GM10248 (cell line): Measurements from ENCODE around the gene DVL1.

Source experiments
- CTCF ChIA-PET: fragments of 300-600 bp; sonication (Branson Sonifier 250); formaldehyde crosslinking; extraction: SDS; loops from one replicate; lab custom pipeline; 2021; ENCODE audit warnings: antibody characterized with exemption; lab: Yijun Ruan, JAX
- POLR2A ChIA-PET: fragments of 350-650 bp; sonication (Branson Sonifier 250); formaldehyde crosslinking; extraction: SDS; loops from one replicate; lab custom pipeline; 2020; ENCODE audit warnings: antibody characterized with exemption; lab: Yijun Ruan, JAX
- DNase-seq: peaks from one replicate; pipeline ENCODE4 v3.0.0; 2012; ENCODE audit errors: extremely low spot score
- TF ChIP-seq, protein P1 (sequence below): IDR thresholded peaks from 2 replicates; pipeline ENCODE4 v1.5.1; 2012; ENCODE audit warnings: mild to moderate bottlenecking, low read depth; ENCODE audit errors: extremely low read depth, missing control alignments, control extremely low read depth

The DVL1 gene

DNA sequence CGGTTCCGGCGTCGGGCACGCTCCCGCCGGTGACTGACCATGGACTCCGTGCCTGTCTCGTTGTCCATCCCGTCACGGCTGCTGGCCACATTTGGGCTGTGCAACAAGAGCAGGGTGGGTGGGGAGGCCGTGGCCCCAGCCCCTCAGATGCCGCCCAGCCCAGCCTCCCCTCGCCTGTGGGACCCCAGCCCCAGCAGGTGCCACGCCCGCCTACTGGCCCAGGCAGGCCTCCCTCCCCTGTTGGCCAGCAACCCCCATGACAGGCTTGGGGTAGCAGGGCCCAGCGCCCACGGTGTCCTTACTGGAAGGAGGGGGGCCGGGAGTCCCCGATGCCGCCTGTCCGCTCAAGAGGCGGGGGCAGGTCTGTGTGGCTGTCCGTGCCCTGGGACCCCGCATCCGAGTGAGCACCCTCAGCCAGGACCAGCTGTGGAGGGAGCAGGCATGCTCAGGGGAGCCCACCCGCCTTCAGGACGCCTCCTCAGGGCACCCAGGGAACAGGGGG is 7.1 kb downstream of the DVL1 start:
- ChIA-PET CTCF (no interaction called here), POLR2A (no interaction called here)
- DNase-seq, result no peak
- TF ChIP-seq, protein P1, sequence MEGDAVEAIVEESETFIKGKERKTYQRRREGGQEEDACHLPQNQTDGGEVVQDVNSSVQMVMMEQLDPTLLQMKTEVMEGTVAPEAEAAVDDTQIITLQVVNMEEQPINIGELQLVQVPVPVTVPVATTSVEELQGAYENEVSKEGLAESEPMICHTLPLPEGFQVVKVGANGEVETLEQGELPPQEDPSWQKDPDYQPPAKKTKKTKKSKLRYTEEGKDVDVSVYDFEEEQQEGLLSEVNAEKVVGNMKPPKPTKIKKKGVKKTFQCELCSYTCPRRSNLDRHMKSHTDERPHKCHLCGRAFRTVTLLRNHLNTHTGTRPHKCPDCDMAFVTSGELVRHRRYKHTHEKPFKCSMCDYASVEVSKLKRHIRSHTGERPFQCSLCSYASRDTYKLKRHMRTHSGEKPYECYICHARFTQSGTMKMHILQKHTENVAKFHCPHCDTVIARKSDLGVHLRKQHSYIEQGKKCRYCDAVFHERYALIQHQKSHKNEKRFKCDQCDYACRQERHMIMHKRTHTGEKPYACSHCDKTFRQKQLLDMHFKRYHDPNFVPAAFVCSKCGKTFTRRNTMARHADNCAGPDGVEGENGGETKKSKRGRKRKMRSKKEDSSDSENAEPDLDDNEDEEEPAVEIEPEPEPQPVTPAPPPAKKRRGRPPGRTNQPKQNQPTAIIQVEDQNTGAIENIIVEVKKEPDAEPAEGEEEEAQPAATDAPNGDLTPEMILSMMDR, result no peak

DNA sequence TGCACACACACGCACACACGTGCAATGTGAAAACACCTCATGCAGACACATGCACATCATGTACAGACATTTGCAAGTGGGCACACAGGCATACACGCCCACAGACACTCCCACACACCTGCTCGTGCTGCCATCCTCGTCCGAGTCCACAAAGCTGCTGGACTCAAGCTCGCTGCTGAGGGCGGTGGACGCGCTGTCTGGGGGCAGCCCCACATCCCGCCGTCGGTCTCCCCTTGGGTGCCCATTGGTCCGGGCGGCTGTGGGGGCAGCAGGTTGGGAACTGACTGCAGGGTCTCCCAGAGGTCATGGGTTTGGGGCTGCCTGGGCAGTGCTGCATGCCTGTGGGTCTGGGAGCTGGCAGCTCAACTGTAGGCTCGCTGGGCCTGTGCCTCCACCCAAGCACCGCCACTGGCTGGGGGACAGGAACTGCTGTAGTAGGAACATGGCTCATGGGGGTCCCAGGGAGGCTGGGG is 7.6 kb downstream of the DVL1 start:
- CTCF ChIA-PET, result no interaction called here
- TF ChIP-seq, protein P1, result no peak
- POLR2A ChIA-PET, result no interaction called here
- DNase-seq, result no peak

DNA sequence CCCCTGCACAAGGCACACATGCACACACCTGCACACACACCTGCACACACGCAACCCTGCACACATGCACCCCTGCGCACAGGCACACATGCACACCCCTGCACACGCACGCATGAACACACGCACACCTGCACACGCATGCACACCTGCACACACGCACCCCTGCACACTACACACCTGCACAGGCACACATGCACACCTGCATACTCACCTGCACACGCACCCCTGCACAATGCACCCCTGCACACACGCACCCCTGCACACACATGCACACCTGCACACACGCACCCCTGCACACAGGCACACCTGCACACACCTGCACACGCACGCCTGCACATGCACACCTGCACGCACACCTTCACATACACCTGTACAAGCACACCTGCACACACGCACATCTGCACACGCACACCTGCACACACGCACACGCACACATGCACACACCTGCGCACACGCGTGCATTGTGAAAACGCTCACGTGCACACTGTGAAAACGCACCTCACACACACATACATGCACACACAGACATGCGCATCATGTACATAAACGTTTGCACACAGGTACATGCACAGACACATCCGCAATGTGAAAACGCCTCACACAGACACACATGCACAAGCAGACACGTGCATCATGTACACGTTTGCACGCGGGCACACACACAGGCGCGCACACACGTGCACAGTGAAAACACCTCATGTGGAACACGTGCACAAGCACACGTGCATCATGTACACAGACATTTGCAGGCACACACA is 8.2 kb downstream of the DVL1 start:
- POLR2A ChIA-PET, result no interaction called here
- CTCF ChIA-PET, result no interaction called here
- TF ChIP-seq, protein P1, result no peak
- no peak for DNase-seq

DNA sequence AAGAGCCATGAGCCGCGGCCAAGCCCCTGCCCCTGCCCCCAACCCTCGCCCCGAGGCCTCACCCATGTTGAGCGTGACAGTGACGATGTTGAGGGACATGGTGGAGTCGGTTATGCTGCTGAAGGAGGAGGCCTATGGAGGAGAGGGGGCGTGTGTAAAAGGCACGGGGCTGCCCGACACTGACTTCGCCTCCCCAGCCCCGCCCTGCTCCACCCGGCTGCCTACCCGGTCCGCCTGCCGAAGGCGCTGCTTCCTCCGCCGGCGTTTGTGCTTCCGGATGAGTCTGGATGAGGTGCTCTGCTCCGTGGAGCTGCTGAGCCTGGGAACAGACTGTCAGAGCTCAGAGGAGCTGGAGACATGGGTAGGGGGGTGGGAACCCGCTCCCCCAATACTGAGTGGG is 9.0 kb downstream of the DVL1 start:
- ChIA-PET POLR2A (no interaction called here), CTCF (no interaction called here)
- TF ChIP-seq, protein P1, result no peak
- DNase-seq, result no peak

DNA sequence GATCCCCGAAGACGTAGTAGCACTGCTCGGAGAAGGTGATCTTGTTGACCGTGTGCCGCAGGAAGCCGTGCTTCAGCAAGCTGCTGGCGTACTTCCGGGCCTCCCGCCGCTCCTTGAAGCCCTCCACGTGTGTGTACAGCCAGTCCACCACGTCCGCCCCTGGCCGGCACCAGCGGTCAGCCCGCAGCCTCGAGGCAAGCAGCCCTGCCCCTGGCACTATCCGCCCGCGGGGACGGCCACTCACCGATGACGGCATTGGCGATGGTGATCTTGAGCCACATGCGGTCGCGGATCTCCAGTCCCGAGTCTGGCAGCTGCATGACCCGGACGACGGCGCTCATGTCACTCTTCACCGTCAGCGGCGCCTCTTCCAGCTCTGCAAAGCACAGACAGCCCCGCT is 10.9 kb downstream of the DVL1 start:
- POLR2A ChIA-PET, result no interaction called here
- no peak for DNase-seq
- TF ChIP-seq, protein P1, result no peak
- CTCF ChIA-PET, result interaction anchor here (0.9 kb wide), 1 partner anchor 10 kb away, joined by 4 read pairs; no protein-coding TSS in a partner anchor

DNA sequence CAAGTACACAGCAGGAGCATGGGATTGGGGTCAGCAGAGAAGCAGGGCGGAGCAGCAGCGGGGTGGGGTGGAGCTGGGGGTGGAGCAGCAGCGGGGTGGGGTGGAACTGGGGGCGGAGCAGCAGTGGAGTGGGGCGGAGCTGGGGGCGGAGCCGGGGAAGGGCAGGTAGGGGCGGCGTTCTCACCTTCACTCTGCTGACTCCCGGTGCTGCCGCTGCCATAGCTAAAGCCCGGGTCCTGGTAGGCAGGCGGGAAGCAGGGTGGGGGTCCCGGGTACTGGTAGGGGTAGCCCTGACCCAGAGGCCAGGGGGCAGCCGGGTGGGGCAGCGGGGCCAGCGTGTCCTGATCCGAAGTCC is 11.4 kb downstream of the DVL1 start:
- TF ChIP-seq, protein P1, result no peak
- DNase-seq, result peak; percentile 77
- CTCF ChIA-PET, result interaction anchor here (0.9 kb wide), 1 partner anchor 10 kb away, joined by 4 read pairs; no protein-coding TSS in a partner anchor
- POLR2A ChIA-PET, result interaction anchor here (0.6 kb wide), 1 partner anchor 102 kb away, joined by 5 read pairs; no protein-coding TSS in a partner anchor
